SK-N-MC (cell line): ENCODE results near the gene HSPB1.

ENCODE experiments used
- EZH2 ChIP-seq: fragments of 200-600 bp; sonication (generic); IDR thresholded peaks from one replicate; pipeline ENCODE4 v1.6.1; 2017; ENCODE audit warnings: antibody characterized with exemption
- FOXP2 ChIP-seq: optimal IDR thresholded peaks from 2 replicates; pipeline ENCODE3; 2011; ENCODE audit warnings: mild to moderate bottlenecking, moderate library complexity; ENCODE audit not compliant: insufficient read depth; ENCODE audit errors: extremely low read length, control extremely low read depth
- POLR2AphosphoS5 ChIP-seq: IDR thresholded peaks from 2 replicates; pipeline ENCODE4 v1.6.1; 2012; ENCODE audit warnings: mild to moderate bottlenecking, low read depth, low read length, borderline replicate concordance

DNA sequence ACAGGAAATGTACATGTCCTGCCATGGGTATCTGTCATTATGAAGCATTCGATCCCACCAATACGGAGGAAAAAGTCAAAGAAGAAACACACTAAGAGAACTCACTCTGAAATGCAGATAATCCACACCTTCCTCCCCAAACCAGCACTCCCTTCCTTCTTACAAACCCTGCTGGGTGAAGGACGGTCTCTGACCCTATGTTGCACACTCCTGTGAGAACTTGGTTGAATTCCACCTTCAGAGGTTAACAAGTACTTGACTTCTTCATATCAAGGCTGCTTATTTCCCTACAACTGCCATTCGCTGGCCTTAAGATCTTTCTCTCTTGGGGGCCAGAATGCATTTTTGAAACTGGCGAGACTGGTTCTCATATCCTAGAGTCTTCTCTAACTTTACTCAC lies 39.7 kb downstream of the HSPB1 start:
- TF ChIP-seq POLR2AphosphoS5 (no peak), EZH2 (no peak), FOXP2 (no peak)
